NCI-H510A treated with DMSO at 0.1 percent for 48 hours (cell line): ENCODE results near the gene TSC2.

Experiments used
- DNase-seq: peaks from one replicate; lab custom pipeline; 2025; lab: John Stamatoyannopoulos, UW

The TSC2 gene

DNA sequence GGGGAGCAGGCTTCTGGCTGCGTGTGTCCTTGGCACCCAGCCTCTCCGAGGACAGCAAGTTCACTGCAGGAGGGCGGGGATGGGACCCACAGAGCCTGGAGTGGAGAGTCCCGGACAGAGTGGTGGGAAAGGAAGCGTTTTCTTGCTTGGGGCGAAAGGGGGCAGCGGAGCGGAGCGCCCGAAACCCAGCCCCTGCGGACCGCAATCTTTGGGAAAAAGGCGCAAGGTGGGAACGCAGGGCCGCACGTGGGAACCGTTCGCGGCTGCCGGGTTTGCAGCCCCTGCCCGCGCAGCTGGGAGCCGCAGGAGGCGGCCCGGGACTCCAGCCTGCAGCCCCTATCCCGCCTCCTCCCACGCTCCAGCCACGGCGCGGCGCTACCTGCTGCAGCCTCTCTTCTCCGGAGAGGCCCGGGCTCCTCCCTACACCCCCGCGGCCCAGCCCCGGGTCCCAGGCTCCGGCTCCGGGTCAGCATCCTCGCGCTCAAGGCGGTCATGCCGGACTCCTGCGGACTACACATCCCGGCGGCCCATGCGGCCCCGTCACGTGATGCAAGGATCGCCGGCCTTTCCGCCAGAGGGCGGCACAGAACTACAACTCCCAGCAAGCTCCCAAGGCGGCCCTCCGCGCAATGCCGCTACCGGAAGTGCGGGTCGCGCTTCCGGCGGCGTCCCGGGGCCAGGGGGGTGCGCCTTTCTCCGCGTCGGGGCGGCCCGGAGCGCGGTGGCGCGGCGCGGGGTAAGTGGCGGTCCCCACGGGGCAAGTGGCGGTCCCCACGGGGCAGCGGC lies at the start of gene TSC2, which contains the start of gene NTHL1:
Gene TSC2 (plus strand): TSS at position 656 of the 786 bp plus-strand sequence. CDS start 631 bp downstream, outside the sequence.
Gene NTHL1 (minus strand): TSS at position 505 of the 786 bp plus-strand sequence. CDS start 11 bp downstream, at position 494.
- DNase-seq, result peak; percentile 84

DNA sequence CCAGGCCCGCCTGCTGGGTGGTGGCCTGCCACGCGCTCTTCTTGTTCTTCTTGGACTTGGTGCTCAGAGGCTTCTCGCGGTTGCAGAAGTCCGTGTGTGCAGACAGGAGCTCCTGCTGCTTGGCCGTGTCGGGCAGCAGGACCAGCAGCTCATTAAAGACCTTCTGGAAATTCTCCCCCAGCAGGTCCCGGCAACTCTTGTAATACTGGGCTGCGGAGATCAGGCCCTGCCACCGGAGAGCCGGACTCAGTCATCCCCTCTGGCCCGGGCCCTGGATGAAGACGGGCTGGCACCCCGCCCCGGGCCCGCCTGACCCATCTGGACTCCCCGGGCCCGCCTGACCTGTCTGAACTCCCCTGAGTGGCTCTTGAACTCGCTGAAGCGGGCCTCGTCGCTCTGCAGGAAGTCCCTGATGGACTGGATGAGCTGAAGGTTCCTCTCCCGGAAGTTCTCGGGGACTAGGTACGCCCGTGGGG lies 49.4 kb upstream of the TSC2 start:
- DNase-seq, result no peak

DNA sequence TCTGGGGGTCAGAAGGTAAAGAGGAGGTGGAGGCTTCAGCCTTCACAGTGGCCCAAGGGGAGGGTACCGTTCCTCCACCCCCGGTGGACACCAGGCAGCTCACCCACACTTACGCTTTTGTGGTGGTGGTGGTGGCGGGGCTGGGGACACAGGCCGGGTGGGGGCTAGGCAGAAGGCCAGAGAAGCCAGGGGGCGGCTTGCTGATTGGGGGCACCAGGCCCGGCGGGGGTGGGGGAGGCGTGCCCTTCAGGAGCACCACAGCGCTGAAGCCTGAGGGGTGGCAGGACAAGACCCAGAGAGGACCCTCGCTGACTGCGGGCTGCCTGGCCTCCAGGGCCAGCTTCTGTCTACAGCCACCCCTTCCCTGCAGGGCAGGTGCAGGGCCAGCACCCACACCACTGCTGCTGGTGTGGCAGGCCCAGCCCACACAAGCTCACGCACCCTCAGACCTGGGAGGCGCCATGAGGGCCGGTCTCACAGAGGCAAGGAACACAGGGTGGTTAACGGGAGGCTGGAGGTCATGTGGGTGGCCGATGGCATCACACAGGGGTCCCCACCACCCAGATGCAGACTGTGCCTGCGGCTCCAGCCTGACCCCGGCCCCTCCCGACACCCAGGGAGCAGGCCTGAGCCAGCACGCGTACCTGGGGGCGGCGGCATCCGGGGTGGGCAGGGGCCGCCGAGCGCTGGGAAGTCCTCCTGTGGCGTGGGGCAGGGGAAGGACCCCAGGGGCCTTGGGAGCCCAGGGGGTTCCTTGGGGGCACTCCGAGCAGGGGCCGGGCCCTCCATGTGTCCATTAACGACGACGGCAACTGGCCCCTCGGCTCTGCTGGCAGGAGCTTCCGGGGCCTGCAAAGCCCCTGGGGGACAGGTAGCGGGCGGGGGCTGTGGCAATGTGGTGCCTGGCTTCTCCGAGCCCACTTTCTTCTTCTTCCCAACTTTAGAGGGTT lies 48.7 kb upstream of the TSC2 start:
- no peak for DNase-seq

DNA sequence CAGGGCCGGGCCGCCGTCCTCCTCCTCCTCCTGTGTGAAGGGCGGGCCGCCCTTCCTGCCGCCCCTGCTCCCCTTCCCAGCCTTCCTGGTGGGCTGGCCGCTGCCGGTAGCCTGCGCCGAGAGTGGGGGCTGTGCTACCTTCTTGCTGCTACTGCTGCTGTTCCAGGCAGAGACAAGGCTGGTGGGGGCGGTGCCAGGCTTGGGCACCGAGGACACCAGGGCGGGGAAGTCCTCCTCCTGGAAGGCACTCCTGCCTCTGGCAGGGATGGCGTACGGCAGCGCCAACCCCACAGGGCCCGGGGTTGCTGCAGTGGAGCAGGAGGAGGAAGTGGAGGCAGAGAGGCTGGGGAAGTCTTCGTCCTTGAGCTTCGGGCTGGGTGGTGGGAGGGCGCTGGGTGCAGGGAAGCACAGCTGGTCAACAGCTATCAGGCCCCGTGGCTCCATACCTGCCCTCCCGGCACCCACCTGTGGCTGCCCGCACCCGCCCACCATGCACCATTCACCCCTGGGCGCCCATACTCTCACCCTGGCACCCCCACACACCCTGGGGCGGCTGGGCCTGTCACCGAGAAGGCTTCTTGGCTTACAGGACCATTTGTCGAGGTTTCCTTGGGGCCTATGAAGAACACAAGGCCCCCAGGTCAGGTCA lies 47.8 kb upstream of the TSC2 start:
- no peak for DNase-seq

DNA sequence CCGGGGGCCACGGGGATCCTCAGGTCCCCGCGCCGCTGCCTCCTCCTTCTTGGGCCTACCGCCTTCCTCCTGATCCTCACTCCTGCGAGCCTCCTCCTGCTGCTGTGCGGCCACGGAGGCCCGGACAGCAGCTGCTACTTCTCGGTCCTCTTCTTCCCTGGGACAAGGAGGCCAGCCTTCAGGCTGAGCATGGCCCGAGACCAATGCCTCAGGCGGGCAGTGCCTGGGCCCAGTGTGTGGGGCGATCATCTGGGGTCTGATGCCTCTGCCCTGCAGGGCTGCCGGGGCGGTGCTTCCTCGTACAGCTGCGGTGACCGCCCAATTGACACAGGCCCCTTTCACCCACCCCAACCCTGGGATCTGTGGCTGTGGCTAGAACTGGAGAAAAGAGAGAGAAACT lies 46.8 kb upstream of the TSC2 start:
- no peak for DNase-seq

DNA sequence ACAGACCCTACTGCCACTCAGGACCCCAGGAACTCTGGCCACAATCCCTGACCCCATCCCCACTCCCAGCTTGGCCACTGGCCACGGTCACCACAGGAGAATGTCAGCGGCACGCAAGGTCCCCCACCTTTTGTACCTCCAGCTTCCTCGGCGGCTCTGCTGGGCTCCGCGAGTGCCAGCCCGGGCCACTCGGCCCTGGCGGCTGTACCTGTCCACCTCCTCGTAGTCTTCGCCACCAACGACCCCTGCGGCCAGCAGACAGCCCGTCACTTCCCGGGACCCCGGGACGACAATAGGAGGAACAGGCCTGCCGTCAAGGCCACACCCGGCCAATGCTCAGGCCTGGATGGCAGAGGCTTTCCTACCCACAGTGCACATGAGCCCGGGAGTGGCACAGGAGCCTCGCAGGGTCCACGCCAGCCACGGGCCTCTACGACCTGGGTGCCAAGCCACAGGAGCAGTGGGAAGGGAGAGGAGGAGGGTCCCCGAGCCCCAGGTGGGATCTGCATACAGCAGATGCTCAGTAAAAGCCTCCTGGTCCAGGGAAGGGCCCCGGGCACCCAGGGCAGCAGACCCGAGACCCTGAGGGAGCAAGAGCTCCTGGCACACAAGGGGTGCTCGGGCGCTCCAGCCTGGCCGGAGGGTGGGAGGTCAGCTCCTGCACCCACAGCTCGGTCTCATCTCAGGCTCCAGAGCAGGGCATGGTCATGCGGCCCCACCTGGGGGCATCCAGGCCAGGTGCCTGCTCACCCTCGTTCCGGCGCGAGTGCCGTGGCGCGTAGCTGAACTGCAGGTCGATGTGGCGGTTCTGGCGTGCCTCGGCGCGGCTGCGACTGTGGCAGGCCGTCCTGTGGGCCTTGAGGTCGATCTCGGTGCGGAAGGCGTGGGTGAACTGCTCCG lies 46.1 kb upstream of the TSC2 start:
- DNase-seq, result no peak

DNA sequence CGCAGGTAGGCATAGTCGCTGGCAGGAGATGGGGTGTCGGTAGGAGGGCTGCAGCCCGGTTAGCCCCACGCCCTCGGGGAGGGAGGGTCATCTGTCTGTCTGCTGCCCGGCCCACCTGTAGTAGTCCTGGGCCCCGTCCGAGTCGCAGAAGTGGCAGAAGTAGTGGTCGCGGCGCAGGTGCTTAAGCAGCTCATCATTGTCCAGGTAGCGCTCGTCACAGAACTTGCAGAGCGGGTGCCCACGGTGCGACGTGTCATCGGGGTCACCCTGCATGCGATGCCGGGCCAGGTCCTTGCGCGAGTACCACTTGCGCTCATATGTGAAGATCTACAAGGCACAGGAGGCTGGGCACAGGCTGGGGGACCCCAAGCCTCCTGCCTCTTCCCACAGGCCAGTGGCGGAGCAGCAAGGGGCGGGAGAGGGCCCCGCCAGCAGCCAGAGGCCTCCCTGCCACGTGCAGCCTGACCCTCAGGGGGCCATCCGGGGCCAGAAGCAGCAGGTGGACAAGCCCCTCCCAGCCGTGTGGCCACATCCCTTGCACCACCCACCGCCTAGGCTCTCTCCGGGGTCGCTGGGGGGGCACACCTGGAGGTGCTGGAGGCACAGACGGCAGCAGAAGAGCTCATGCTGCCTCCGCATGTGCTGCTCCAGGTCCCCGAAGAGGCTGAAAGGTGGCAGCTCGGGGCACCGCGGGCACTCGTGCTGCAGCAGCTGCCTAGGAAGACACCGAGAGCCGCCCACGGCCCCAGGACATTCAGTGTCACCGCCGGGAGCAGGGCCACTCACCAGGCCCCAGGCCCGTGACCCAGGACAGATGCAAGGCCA lies 45.2 kb upstream of the TSC2 start:
- no peak for DNase-seq

DNA sequence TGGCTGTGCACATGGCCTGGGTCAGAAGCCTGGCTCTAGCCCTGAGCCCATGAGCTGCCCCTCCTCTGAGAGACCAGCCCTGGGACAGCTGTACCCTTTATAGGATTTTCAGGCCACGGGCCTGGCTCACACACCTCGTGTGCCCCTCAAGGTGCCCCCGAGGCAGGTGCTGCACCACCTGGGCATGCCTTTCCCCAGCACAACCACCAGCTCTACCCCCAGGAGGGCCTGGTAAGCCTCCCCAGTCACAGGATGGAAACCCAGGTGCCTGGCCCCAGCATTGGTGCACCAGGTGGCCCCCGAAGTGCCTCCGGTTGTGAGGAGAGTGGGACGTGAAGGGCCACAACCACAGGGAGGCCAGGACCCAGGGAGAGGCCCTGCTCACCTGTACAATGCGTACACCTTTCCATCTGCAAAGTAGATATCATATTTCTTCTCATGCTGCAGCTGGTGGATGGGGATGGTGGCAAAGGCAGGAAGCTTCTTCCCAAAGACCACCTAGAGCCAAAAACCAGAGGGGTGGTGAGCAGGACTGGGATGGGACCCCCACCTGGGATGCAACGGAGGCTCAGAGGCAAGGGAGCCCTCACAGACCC lies 44.5 kb upstream of the TSC2 start:
- DNase-seq, result no peak

DNA sequence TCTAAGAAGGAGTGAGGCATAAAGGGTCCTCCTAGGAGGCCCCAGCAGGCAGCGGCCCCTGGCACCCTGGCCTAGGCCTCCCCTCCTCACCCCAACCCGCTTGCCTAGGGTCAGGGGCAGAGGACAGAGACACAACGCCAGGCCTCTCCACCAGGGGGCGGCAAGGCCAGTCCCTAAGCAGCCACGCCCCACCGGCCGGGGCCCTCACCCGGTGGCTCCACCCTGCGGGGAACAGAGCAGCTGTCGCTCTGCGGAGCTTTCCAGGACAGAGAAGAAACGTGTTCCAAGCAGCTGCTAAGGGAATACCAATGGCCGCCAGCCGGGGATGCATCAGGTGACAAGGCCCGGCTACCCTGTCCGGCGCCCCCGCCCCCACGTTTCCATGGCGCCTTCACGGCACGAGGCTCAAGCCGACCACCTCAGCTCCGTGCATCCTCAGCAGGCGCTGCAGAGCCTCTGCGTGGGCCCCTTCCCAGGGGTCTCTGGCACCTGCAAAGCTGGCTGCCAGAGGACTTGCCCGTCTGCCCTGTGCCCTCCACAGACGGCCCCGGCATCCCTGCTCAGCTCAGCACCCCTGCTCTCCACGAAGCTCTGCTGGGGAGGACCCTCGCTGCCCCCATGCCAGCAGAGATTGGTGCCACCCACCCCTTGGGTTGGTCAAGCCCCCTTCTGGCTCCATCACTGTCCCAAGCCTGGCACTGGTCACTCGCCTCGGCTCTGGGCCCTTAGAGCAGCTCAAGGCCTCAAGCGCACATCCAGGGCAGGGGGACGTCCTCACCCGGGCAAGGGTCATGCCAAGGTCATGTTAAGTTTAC lies 43.8 kb upstream of the TSC2 start:
- DNase-seq, result peak; percentile 68

DNA sequence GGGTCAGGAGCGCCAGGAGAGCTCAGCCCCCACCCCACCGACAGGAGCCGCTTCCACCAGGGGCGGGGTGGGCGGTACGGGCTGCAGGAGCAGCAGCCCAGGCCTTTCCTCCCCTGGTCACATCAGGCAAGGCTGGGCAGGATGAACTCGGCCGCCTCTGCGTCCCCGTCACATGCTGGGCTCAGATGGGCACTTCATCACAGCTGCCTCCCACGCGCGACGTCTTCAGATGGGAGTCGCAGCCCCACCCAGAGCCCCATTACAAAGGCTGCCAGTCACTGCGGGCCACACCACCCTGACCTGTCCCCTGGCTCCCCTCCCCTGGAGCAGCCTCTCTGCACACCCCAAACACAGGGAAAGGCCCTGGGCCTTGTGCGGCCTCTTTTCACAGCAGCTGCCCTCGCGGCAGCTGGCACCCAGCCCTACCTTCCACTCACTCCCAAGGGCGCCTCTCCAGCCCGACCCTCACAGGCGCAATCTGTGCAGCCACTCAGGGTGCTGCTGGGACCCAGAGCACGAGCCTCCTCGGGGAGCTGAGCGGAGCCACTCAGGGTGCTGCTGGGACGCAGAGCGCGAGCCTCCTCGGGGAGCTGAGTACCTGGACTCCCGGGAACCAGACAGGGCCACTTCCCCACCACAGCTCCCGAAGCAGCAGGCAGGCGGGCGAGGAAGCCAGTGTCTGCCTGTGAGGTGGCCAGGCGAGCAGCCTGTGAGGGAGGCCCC lies 42.8 kb upstream of the TSC2 start:
- no peak for DNase-seq

DNA sequence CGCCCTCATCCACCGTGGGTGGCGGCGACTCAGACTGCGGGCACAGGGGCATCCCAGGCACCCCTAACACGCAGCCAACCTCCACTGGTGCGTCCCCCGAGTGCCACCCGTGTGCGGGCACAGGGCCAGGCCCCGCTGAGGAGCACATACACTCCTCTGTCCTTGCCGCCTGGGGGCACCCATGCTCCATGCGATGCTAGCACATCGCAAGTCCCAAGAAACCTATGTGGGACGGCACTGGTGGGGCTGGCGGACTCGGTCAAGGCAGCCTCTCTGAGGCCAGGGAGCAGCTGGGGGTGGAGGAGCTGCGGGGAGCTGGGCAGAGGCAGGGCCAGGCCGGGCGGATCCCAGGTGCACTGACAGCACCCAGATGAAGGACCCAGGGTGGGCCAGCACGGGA lies 42.1 kb upstream of the TSC2 start:
- no peak for DNase-seq

DNA sequence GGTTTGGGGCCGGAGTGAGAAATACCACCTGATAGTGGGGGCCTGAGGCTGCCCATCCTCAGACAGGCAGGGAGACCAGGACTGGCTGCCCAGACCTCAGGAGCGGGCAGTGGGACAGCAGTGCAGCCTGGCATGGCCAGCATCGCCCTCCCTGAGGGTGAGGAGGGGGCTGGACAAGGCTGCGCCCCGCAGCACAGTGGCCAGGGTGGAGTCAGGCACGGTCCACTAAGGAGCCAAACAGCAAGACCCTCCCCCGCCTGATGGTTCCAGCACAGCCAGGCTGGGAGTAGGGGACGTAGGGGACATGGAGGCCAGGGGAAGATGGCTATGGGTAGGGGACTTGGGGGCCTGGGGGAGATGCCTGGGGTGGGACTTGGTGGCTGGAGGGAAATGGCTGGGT lies 41.5 kb upstream of the TSC2 start:
- DNase-seq, result no peak

DNA sequence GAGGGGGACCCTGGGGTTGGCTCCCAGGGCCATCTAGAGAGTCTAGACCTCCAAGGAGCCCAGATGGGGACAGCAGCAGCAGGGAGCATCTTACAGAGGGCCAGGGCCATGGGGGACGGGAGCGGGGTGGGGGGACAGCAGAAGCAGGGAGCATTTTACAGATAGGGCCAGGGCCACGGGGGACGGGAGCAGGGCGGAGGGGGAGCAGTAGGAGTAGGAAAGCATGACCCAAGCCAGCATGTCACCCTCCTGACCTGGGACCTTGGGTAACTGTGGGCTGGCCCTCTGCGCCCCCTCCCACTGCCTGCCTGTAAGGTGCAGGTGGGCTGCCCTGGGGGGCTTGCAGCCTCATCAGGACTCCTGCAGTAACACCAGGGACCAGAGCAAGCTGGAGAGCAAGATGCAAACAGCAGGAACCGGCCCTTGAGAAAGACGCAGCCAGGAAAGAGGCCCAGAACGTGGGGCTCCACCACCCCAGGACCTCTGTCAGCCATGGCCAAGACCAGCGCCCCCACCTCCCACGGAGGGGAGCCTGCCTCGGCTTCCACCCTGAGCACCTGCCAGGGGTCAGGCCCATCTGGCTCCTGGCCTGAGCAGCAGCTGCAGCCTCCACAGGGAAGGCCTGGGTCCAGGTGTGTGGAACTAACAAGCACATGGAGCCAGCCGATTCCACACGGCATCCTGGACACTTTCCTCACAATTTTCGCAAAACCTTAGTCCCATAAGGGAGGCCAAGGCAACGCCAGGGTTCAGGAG lies 40.5 kb upstream of the TSC2 start:
- no peak for DNase-seq

DNA sequence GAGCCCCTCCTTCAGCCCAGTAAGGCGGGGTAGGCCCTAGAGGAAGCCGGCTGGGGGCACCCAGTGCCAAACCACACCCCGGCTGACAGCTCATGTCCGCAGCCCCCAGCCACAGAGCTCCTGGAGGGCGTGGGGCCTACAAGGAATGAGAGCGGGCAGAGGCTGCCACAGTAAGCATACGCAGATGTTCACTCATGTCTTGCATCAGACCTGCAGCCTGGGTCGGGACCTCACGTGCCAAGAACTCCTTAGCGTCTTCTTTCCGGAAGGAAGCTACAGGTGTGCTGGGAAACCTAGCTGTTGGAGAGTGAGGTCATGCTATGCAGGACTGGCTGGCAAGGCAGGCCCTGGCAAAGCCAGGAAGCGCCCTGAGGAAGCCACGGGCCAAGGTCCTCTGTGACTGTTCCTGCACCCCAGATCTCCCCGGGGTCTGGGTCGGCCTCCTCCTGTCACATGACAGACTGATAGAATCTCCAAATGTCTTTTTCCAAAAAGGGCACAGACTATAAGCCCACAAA lies 39.7 kb upstream of the TSC2 start:
- no peak for DNase-seq

DNA sequence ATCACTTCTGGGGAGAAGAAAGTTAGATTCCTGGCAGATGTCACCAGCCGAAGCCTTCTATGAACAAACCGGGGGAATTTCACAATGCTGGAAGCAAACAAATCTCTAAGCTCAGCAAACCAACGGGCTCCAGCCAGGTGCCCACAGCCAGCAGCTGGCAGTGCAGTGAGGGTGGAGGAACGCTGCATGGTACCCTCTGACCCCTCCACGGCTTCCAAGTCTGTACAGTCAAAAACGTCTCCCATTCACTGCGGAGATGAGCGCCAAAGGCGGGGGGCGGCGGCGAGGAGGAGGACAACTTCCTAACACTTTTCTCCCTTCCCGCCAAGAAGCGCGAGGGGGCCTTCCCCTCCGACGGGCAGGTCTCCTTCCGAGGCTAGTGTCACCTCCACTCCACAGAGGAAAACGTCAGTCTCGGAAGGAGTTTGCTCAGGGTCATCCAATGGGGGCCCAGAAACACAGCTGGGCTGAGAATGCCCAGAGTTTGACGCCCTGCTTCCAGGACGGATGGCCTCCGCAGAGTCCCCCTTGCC lies 39.1 kb upstream of the TSC2 start:
- DNase-seq, result no peak

DNA sequence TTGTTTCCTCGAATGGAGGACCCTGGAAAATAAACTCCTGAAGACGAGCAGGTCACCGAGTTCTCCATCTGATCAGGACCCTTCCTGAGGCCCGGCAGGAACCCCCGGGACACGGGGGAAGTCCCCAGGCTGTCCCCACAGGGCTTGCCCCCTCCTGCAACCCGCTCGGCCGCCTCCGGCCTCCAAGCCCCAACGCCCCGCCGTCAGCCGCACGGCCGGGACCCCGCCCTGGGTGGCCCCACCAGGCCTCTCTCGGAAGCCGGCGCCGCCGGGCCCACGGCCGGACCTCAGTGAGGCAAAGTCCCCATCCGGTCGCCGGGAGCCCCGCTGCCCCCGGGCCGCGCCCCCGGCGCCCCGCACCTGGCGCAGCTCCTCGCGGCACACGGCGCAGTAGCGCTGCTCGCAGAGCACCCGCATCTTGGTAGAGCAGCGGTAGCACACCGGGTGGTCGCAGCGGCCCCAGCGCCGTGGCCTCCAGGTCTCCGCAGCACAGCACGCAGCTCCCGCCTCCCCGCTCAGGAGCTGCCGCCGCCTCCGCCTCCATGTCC lies 38.5 kb upstream of the TSC2 start:
- no peak for DNase-seq
